IPS-18a (cell line): ENCODE data around the gene STARD3.

Experiments
- H3K27ac ChIP-seq: one replicate; pipeline ENCODE4 v1.5.1; 2013; ENCODE audit warnings: low read length
- H3K27me3 ChIP-seq: one replicate; pipeline ENCODE4 v1.6.1; 2013; ENCODE audit warnings: mild to moderate bottlenecking, low read length; ENCODE audit not compliant: control insufficient read depth, insufficient read depth
- H3K36me3 ChIP-seq: one replicate; pipeline ENCODE4 v1.6.1; 2013; ENCODE audit warnings: low read depth, low read length; ENCODE audit not compliant: control insufficient read depth
- H3K4me1 ChIP-seq: one replicate; pipeline ENCODE4 v1.6.1; 2013; ENCODE audit warnings: low read depth, low read length; ENCODE audit not compliant: control insufficient read depth
- H3K4me3 ChIP-seq: one replicate; pipeline ENCODE4 v1.5.1; 2013; ENCODE audit warnings: low read length
- H3K9ac ChIP-seq: one replicate; pipeline ENCODE4 v1.6.1; 2013; ENCODE audit warnings: mild to moderate bottlenecking, low read length, moderate library complexity
- H3K9me3 ChIP-seq: one replicate; pipeline ENCODE4 v1.6.1; 2013; ENCODE audit warnings: low read depth, low read length; ENCODE audit not compliant: control insufficient read depth

The STARD3 gene

GRCh38 chr17:39599004-39599664, 37.8 kb upstream of the STARD3 start:
- Histone ChIP-seq H3K9me3 (no peaks in the 10 kb centered on the region), H3K36me3 (no peaks in the 10 kb centered on the region), H3K27ac (no peak overlapping the region), H3K4me1 (peaks cover 17% of the 10 kb centered on the region), H3K9ac (no peak overlapping the region), H3K4me3 (no peak overlapping the region), H3K27me3 (peaks cover 100% of the 10 kb centered on the region)

- H3K4me1 ChIP-seq, result peaks cover 17% of the 10 kb centered on the region
- H3K36me3 ChIP-seq, result no peaks in the 10 kb centered on the region
- no peak overlapping the region for H3K4me3 ChIP-seq
- no peak overlapping the region for H3K27ac ChIP-seq
- no peaks in the 10 kb centered on the region for H3K9me3 ChIP-seq
- peaks cover 100% of the 10 kb centered on the region for H3K27me3 ChIP-seq
- no peak overlapping the region for H3K9ac ChIP-seq
These were observed 37.2 kb upstream of the STARD3 start for GRCh38 chr17:39599665-39600231.

GRCh38 chr17:39600288-39600996, 36.5 kb upstream of the STARD3 start:
- Histone ChIP-seq H3K27me3 (peaks cover 100% of the 10 kb centered on the region), H3K9me3 (no peaks in the 10 kb centered on the region), H3K4me3 (no peak overlapping the region), H3K27ac (no peak overlapping the region), H3K4me1 (peaks cover 17% of the 10 kb centered on the region), H3K36me3 (no peaks in the 10 kb centered on the region), H3K9ac (no peak overlapping the region)

GRCh38 chr17:39600997-39601597, 35.8 kb upstream of the STARD3 start:
- Histone ChIP-seq H3K9me3 (no peaks in the 10 kb centered on the region), H3K27ac (no peak overlapping the region), H3K27me3 (peaks cover 100% of the 10 kb centered on the region), H3K4me3 (no peak overlapping the region), H3K4me1 (peaks cover 20% of the 10 kb centered on the region), H3K9ac (no peak overlapping the region), H3K36me3 (no peaks in the 10 kb centered on the region)

GRCh38 chr17:39601758-39602532, 35.0 kb upstream of the STARD3 start:
- Histone ChIP-seq H3K36me3 (no peaks in the 10 kb centered on the region), H3K4me1 (peaks cover 22% of the 10 kb centered on the region)

GRCh38 chr17:39602533-39603303, 34.2 kb upstream of the STARD3 start:
- Histone ChIP-seq H3K9ac (no peak overlapping the region), H3K36me3 (no peaks in the 10 kb centered on the region), H3K27ac (no peak overlapping the region), H3K9me3 (no peaks in the 10 kb centered on the region), H3K4me3 (no peak overlapping the region), H3K27me3 (peaks cover 100% of the 10 kb centered on the region), H3K4me1 (peaks cover 22% of the 10 kb centered on the region)

More at GRCh38 chr17:39601758-39602532, 35.0 kb upstream of the STARD3 start:
- Histone ChIP-seq H3K9me3 (no peaks in the 10 kb centered on the region), H3K4me3 (no peak overlapping the region), H3K27ac (no peak overlapping the region), H3K9ac (no peak overlapping the region), H3K27me3 (peaks cover 100% of the 10 kb centered on the region)

GRCh38 chr17:39603304-39604016, 33.5 kb upstream of the STARD3 start:
- H3K27me3 ChIP-seq, result peaks cover 100% of the 10 kb centered on the region
- H3K36me3 ChIP-seq, result no peaks in the 10 kb centered on the region
- no peaks in the 10 kb centered on the region for H3K9me3 ChIP-seq
- H3K9ac ChIP-seq, result no peak overlapping the region
- H3K4me3 ChIP-seq, result peak overlapping the region; percentile 35
- H3K27ac ChIP-seq, result no peak overlapping the region
- peaks cover 22% of the 10 kb centered on the region for H3K4me1 ChIP-seq

GRCh38 chr17:39604911-39605491, 31.9 kb upstream of the STARD3 start:
- Histone ChIP-seq H3K27ac (no peak overlapping the region), H3K9ac (no peak overlapping the region), H3K4me1 (peaks cover 16% of the 10 kb centered on the region), H3K36me3 (no peaks in the 10 kb centered on the region), H3K4me3 (peak overlapping the region; percentile 14), H3K9me3 (no peaks in the 10 kb centered on the region), H3K27me3 (peaks cover 100% of the 10 kb centered on the region)

GRCh38 chr17:39605492-39606433, 31.2 kb upstream of the STARD3 start:
- H3K27ac ChIP-seq, result no peak overlapping the region
- no peak overlapping the region for H3K9ac ChIP-seq
- peaks cover 100% of the 10 kb centered on the region for H3K27me3 ChIP-seq
- no peaks in the 10 kb centered on the region for H3K9me3 ChIP-seq
- H3K36me3 ChIP-seq, result no peaks in the 10 kb centered on the region
- peaks cover 13% of the 10 kb centered on the region for H3K4me1 ChIP-seq
- peak overlapping the region; percentile 47 for H3K4me3 ChIP-seq
